Mesendoderm (in vitro differentiated cells): Measurements from ENCODE around the gene ADPGK.

Experiments used
- DNase-seq: peaks from one replicate; pipeline ENCODE4 v3.0.0; 2013
- H2AK5ac ChIP-seq: 2 replicates; pipeline ENCODE4 v1.6.1; 2013; ENCODE audit warnings: low read length, inconsistent platforms
- H2BK120ac ChIP-seq: 2 replicates; pipeline ENCODE4 v1.6.1; 2013; ENCODE audit warnings: low read depth, mild to moderate bottlenecking, low read length, moderate library complexity, mixed read lengths
- H2BK15ac ChIP-seq: replicated peaks from 2 replicates; pipeline ENCODE4 v1.6.1; 2013; ENCODE audit warnings: low read depth, mild to moderate bottlenecking, moderate library complexity
- H2BK5ac ChIP-seq: 2 replicates; pipeline ENCODE4 v1.6.1; 2013; ENCODE audit warnings: low read length, inconsistent platforms
- H3K18ac ChIP-seq: 2 replicates; pipeline ENCODE4 v1.6.1; 2013; ENCODE audit warnings: mild to moderate bottlenecking, low read length, mixed read lengths
- H3K23ac ChIP-seq: one replicate; pipeline ENCODE4 v1.6.1; 2013; ENCODE audit warnings: low read length
- H3K27ac ChIP-seq: 2 replicates; pipeline ENCODE4 v1.5.1; 2013; ENCODE audit warnings: low read depth, mild to moderate bottlenecking, inconsistent platforms, low read length, moderate library complexity
- H3K27me3 ChIP-seq: 2 replicates; pipeline ENCODE4 v1.6.1; 2013; ENCODE audit warnings: low read length, control low read depth, mild to moderate bottlenecking, inconsistent platforms; ENCODE audit not compliant: insufficient read depth, poor library complexity
- H3K36me3 ChIP-seq: 2 replicates; pipeline ENCODE4 v1.6.1; 2013; ENCODE audit warnings: low read length, inconsistent platforms; ENCODE audit not compliant: control insufficient read depth, insufficient read depth
- H3K4ac ChIP-seq: one replicate; pipeline ENCODE4 v1.6.1; 2013; ENCODE audit warnings: low read depth, mild to moderate bottlenecking, low read length, moderate library complexity
- H3K4me1 ChIP-seq: 2 replicates; pipeline ENCODE4 v1.6.1; 2013; ENCODE audit warnings: low read depth, low read length, inconsistent platforms; ENCODE audit not compliant: control insufficient read depth
- H3K4me2 ChIP-seq: 2 replicates; pipeline ENCODE4 v1.6.1; 2013; ENCODE audit warnings: low read length
- H3K4me3 ChIP-seq: 2 replicates; pipeline ENCODE4 v1.5.1; 2013; ENCODE audit warnings: mild to moderate bottlenecking, low read length
- H3K56ac ChIP-seq: one replicate; pipeline ENCODE4 v1.6.1; 2013; ENCODE audit warnings: low read length
- H3K79me1 ChIP-seq: 2 replicates; pipeline ENCODE4 v1.6.1; 2013; ENCODE audit warnings: low read length, inconsistent platforms
- H3K79me2 ChIP-seq: 2 replicates; pipeline ENCODE4 v1.6.1; 2013; ENCODE audit warnings: mild to moderate bottlenecking, low read length; ENCODE audit not compliant: control insufficient read depth, insufficient read depth
- H3K9ac ChIP-seq: 2 replicates; pipeline ENCODE4 v1.6.1; 2013; ENCODE audit warnings: low read length, inconsistent platforms
- H4K5ac ChIP-seq: one replicate; pipeline ENCODE4 v1.6.1; 2013; ENCODE audit warnings: low read length
- H4K8ac ChIP-seq: one replicate; pipeline ENCODE4 v1.6.1; 2013; ENCODE audit warnings: low read depth, mild to moderate bottlenecking, control low read depth, low read length, moderate library complexity
- WGBS: extraction: QIAGEN DNeasy Blood & Tissue Kit; methylation state at CpG from one replicate; pipeline ENCODE4 v1.1.7; 2013; ENCODE audit warnings: low lambda C conversion rate, missing lambda C conversion rate; ENCODE audit not compliant: insufficient coverage; ENCODE audit errors: extremely low coverage; 5-methylcytosine and 5-hydroxymethylcytosine counted together

Gene ADPGK

DNA sequence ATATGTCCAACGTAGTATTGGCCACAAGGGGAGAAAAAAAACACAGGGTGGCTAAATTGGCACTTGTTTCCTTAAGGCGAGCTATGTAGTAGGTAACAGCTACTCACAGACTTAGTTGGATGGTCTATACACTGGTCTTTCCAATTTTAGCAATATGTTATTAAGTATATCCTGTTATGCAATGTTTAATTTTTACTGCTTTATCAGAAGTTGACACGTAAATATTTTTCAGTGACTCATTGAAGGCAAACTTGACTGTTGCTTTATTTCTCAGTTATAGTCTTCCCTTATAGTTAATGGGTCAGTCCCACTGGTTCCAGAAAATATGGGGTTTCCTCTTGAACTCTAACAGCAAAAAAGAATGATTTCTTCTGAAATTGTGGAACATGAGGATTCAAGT is 46.5 kb downstream of the ADPGK start:
- H3K36me3 ChIP-seq = peaks cover 7% of the 10 kb centered on the region
- H4K5ac ChIP-seq = no peak overlapping the region
- H3K27me3 ChIP-seq = no peaks in the 10 kb centered on the region
- no peak overlapping the region for H3K23ac ChIP-seq
- no peak overlapping the region for H3K27ac ChIP-seq
- no CpG with 5 or more reads among the region's 3 CpGs for WGBS
- no peak for DNase-seq
- H3K56ac ChIP-seq = no peak overlapping the region
- no peak overlapping the region for H2AK5ac ChIP-seq
- H3K4me1 ChIP-seq = no peaks in the 10 kb centered on the region
- no peaks in the 10 kb centered on the region for H3K79me2 ChIP-seq
- H3K9ac ChIP-seq = no peak overlapping the region
- no peaks in the 10 kb centered on the region for H3K79me1 ChIP-seq
- no peak overlapping the region for H3K4me3 ChIP-seq
- no peak overlapping the region for H3K4me2 ChIP-seq
- H2BK5ac ChIP-seq = no peak overlapping the region
- H3K18ac ChIP-seq = no peak overlapping the region
- no peak overlapping the region for H3K4ac ChIP-seq
- no peak overlapping the region for H2BK120ac ChIP-seq
- no peak overlapping the region for H4K8ac ChIP-seq
- H2BK15ac ChIP-seq = no peak overlapping the region

- Histone ChIP-seq H3K4me1 (no peaks in the 10 kb centered on the region), H2BK5ac (no peak overlapping the region), H3K56ac (no peak overlapping the region), H3K36me3 (peaks cover 7% of the 10 kb centered on the region), H3K27ac (no peak overlapping the region), H3K79me2 (no peaks in the 10 kb centered on the region), H3K18ac (no peak overlapping the region), H3K27me3 (no peaks in the 10 kb centered on the region), H2BK15ac (no peak overlapping the region), H4K5ac (no peak overlapping the region), H3K4me3 (no peak overlapping the region), H4K8ac (no peak overlapping the region), H3K4me2 (no peak overlapping the region), H3K23ac (no peak overlapping the region), H3K9ac (no peak overlapping the region), H2AK5ac (no peak overlapping the region), H3K4ac (no peak overlapping the region), H3K79me1 (no peaks in the 10 kb centered on the region), H2BK120ac (no peak overlapping the region)
- no peak for DNase-seq
- no CpG with 5 or more reads among the region's 2 CpGs for WGBS
These were observed 48.4 kb downstream of the ADPGK start for GRCh38 chr15:72735111-72735510.

DNA sequence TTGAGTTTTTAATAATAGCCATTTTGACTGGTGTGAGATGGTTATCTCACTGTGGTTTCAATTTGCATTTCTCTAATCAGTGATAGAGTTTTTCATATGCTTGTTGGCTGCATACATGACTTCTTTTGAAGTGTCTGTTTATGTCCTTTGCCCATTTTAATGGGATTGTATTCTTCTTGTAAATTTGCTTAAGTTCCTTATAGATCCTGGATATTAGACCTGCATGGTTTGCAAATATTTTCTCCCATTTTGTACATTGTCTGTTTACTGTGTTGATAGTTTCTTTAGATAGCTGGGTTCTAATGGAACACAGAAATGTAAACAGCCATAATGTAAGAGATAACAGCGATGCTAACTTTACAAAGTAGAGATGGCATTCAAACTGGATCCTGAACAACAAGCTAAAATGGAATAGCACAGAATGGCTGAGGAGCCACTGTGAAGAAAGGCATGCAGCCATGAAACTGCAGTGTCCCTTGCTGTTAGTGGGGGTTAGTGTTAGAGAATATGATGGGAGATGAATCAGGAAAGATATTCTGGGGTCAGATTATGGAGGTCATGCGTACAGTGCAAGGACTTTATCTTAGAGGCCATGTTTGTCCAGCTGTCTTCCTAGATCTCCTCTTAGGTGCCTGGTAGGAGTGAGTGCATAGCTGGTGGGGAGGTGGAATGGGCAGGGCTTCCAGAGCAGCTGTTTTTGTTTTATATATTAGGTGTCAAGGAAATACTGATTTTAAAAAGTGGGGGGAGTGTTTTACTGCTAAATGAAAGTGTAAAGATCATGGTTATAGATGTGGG is 49.4 kb downstream of the ADPGK start:
- WGBS = no CpG with 5 or more reads among the region's 2 CpGs
- Histone ChIP-seq H3K4me2 (no peak overlapping the region), H3K4me3 (no peak overlapping the region), H2BK120ac (no peak overlapping the region), H4K5ac (no peak overlapping the region), H3K18ac (no peak overlapping the region), H3K56ac (no peak overlapping the region), H3K36me3 (peaks cover 7% of the 10 kb centered on the region), H3K27me3 (no peaks in the 10 kb centered on the region), H3K27ac (no peak overlapping the region), H3K79me1 (no peaks in the 10 kb centered on the region), H3K4me1 (no peaks in the 10 kb centered on the region), H3K23ac (no peak overlapping the region), H3K79me2 (no peaks in the 10 kb centered on the region), H4K8ac (no peak overlapping the region), H2BK5ac (no peak overlapping the region), H3K4ac (no peak overlapping the region), H2BK15ac (no peak overlapping the region), H3K9ac (no peak overlapping the region), H2AK5ac (no peak overlapping the region)
- no peak for DNase-seq

DNA sequence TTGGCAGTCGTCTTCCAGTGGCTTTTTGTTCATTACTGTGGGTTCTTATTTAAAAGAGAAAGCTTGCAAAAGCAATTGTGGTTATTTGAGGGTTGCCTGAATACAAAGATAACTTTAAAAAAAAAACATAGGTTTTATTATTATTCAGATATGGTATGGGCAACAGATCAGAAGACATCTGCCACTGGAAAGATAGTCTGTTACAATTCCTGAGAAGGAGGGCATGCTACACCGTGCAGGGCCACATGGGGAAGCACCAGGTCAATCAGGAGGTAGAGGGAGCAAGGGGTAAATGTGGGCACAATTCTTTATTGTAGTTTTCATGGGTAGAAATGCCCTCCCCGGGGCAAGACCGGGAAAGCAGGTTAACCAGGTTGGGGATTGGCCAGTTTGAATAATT is 51.0 kb downstream of the ADPGK start:
- Histone ChIP-seq H3K4me2 (no peak overlapping the region), H4K8ac (no peak overlapping the region), H3K4ac (no peak overlapping the region), H2AK5ac (no peak overlapping the region), H2BK120ac (no peak overlapping the region), H4K5ac (no peak overlapping the region), H3K56ac (no peak overlapping the region), H2BK15ac (no peak overlapping the region), H2BK5ac (no peak overlapping the region), H3K23ac (no peak overlapping the region), H3K18ac (no peak overlapping the region), H3K79me1 (no peaks in the 10 kb centered on the region), H3K79me2 (no peaks in the 10 kb centered on the region), H3K27me3 (no peaks in the 10 kb centered on the region), H3K4me1 (no peaks in the 10 kb centered on the region), H3K4me3 (no peak overlapping the region), H3K27ac (no peak overlapping the region), H3K9ac (no peak overlapping the region), H3K36me3 (peaks cover 7% of the 10 kb centered on the region)
- DNase-seq = peak; percentile 4
- WGBS = no CpG with 5 or more reads among the region's 4 CpGs

- no peaks in the 10 kb centered on the region for H3K27me3 ChIP-seq
These were observed 51.5 kb downstream of the ADPGK start for GRCh38 chr15:72732086-72732485.

GRCh38 chr15:72728821-72729220 is 54.7 kb downstream of the ADPGK start:
- Histone ChIP-seq H4K8ac (no peak overlapping the region), H3K9ac (no peak overlapping the region), H3K56ac (no peak overlapping the region), H3K4me3 (no peak overlapping the region), H2BK5ac (no peak overlapping the region), H3K4me2 (no peak overlapping the region), H3K27ac (no peak overlapping the region), H3K4ac (no peak overlapping the region), H3K36me3 (no peaks in the 10 kb centered on the region), H4K5ac (no peak overlapping the region), H3K79me1 (no peaks in the 10 kb centered on the region), H3K18ac (no peak overlapping the region), H3K27me3 (no peaks in the 10 kb centered on the region), H2BK120ac (no peak overlapping the region), H3K4me1 (no peaks in the 10 kb centered on the region), H3K79me2 (no peaks in the 10 kb centered on the region), H2BK15ac (no peak overlapping the region), H2AK5ac (no peak overlapping the region), H3K23ac (no peak overlapping the region)
- no peak for DNase-seq
- WGBS = no CpG with 5 or more reads among the region's 1 CpG

More at GRCh38 chr15:72732086-72732485, 51.5 kb downstream of the ADPGK start:
- Histone ChIP-seq H3K79me1 (no peaks in the 10 kb centered on the region), H3K36me3 (peaks cover 5% of the 10 kb centered on the region), H3K79me2 (no peaks in the 10 kb centered on the region), H3K27ac (no peak overlapping the region), H4K5ac (no peak overlapping the region), H4K8ac (no peak overlapping the region), H2BK120ac (no peak overlapping the region), H3K18ac (no peak overlapping the region), H2BK15ac (no peak overlapping the region), H3K23ac (no peak overlapping the region), H2AK5ac (no peak overlapping the region), H3K4me1 (no peaks in the 10 kb centered on the region), H3K4me2 (no peak overlapping the region), H3K9ac (no peak overlapping the region), H3K4ac (no peak overlapping the region), H3K56ac (no peak overlapping the region), H3K4me3 (no peak overlapping the region), H2BK5ac (no peak overlapping the region)
- DNase-seq = no peak
